Loucy (cell line): ENCODE results near the gene SETBP1.

Source experiments
- H2AFZ ChIP-seq: fragments of 200-600 bp; sonication (generic); 2 replicates; pipeline ENCODE4 v1.6.0; 2016; ENCODE audit warnings: antibody characterized with exemption, mild to moderate bottlenecking, low read length, moderate library complexity
- H3F3A ChIP-seq: fragments of 200-600 bp; 2 replicates; pipeline ENCODE4 v1.6.0; 2016; ENCODE audit warnings: antibody characterized with exemption, low read depth, mild to moderate bottlenecking
- H3K27me3 ChIP-seq: fragments of 200-600 bp; sonication (generic); 2 replicates; pipeline ENCODE4 v1.6.1; 2014; ENCODE audit warnings: low read length, mild to moderate bottlenecking; ENCODE audit not compliant: insufficient read depth, poor library complexity, severe bottlenecking
- H3K36me3 ChIP-seq: fragments of 200-600 bp; sonication (generic); 2 replicates; pipeline ENCODE4 v1.6.1; 2016; ENCODE audit warnings: low read length; ENCODE audit not compliant: insufficient read depth
- H3K4me1 ChIP-seq: fragments of 200-600 bp; sonication (generic); 2 replicates; pipeline ENCODE4 v1.5.1; 2014; ENCODE audit warnings: low read length, mild to moderate bottlenecking; ENCODE audit not compliant: insufficient read depth, poor library complexity, severe bottlenecking
- H3K4me2 ChIP-seq: fragments of 200-600 bp; sonication (generic); 2 replicates; pipeline ENCODE4 v1.6.0; 2014; ENCODE audit warnings: antibody characterized with exemption, low read length, low read depth, mild to moderate bottlenecking; ENCODE audit not compliant: poor library complexity, severe bottlenecking
- H3K4me3 ChIP-seq: fragments of 200-600 bp; sonication (generic); 2 replicates; pipeline ENCODE4 v1.5.1; 2014; ENCODE audit warnings: low read length, mild to moderate bottlenecking, mixed read lengths; ENCODE audit not compliant: poor library complexity, severe bottlenecking
- H3K79me2 ChIP-seq: fragments of 200-600 bp; sonication (generic); 2 replicates; pipeline ENCODE4 v1.6.1; 2014; ENCODE audit warnings: low read length; ENCODE audit not compliant: insufficient read depth
- H3K9ac ChIP-seq: fragments of 200-600 bp; sonication (generic); 2 replicates; pipeline ENCODE4 v1.6.0; 2014; ENCODE audit warnings: mild to moderate bottlenecking, low read depth, low read length, moderate library complexity; ENCODE audit not compliant: poor library complexity, severe bottlenecking
- H3K9me2 ChIP-seq: fragments of 200-600 bp; sonication (generic); replicated peaks from 2 replicates; pipeline ENCODE4 v1.6.1; 2016; ENCODE audit warnings: low read depth, low read length, mixed read lengths
- H3K9me3 ChIP-seq: fragments of 200-600 bp; sonication (generic); 2 replicates; pipeline ENCODE4 v1.6.1; 2014; ENCODE audit warnings: mild to moderate bottlenecking, antibody characterized with exemption, low read length, low read depth; ENCODE audit not compliant: insufficient read depth
- H4K20me1 ChIP-seq: fragments of 200-600 bp; sonication (generic); 2 replicates; pipeline ENCODE4 v1.6.0; 2014; ENCODE audit warnings: antibody characterized with exemption, low read length, mild to moderate bottlenecking; ENCODE audit not compliant: insufficient read depth, poor library complexity, severe bottlenecking
- CTCF ChIP-seq: fragments of 200-600 bp; sonication (generic); conservative IDR thresholded peaks from 2 replicates; pipeline ENCODE4 v1.5.1; 2014; ENCODE audit warnings: mild to moderate bottlenecking, antibody characterized with exemption, low read length
- EZH2phosphoT487 ChIP-seq: fragments of 200-600 bp; IDR thresholded peaks from 2 replicates; pipeline ENCODE4 v1.6.1; 2018; ENCODE audit warnings: antibody characterized with exemption, mild to moderate bottlenecking, moderate library complexity, borderline replicate concordance

The SETBP1 gene

GRCh38 chr18:44942073-44942472 is 261.4 kb downstream of the SETBP1 start:
- no peak overlapping the region for H3K4me3 ChIP-seq
- no peak for TF ChIP-seq EZH2phosphoT487
- no peak for TF ChIP-seq CTCF

GRCh38 chr18:44943311-44943881 is 262.7 kb downstream of the SETBP1 start:
- no peak overlapping the region for H3K9ac ChIP-seq
- H3K4me3 ChIP-seq, result no peak overlapping the region
- no peak overlapping the region for H3K4me2 ChIP-seq
- H3K4me1 ChIP-seq, result peaks cover 8% of the 10 kb centered on the region
- no peaks in the 10 kb centered on the region for H3K27me3 ChIP-seq
- TF ChIP-seq CTCF (no peak), EZH2phosphoT487 (no peak)
- H3K79me2 ChIP-seq, result peaks cover 16% of the 10 kb centered on the region; the same call in 1 of the 2 replicates
- no peaks in the 10 kb centered on the region for H3K9me3 ChIP-seq
- no peaks in the 10 kb centered on the region for H3K36me3 ChIP-seq
- H3K9me2 ChIP-seq, result no peaks in the 10 kb centered on the region
- no peaks in the 10 kb centered on the region for H4K20me1 ChIP-seq
- H3F3A ChIP-seq, result no peaks in the 10 kb centered on the region
- H2AFZ ChIP-seq, result no peak overlapping the region

More at GRCh38 chr18:44942073-44942472, 261.4 kb downstream of the SETBP1 start:
- H3K4me1 ChIP-seq, result peaks cover 8% of the 10 kb centered on the region
- no peaks in the 10 kb centered on the region for H3K9me2 ChIP-seq
- H4K20me1 ChIP-seq, result no peaks in the 10 kb centered on the region
- no peak overlapping the region for H2AFZ ChIP-seq
- H3K27me3 ChIP-seq, result no peaks in the 10 kb centered on the region
- H3K9me3 ChIP-seq, result no peaks in the 10 kb centered on the region
- no peak overlapping the region for H3K4me2 ChIP-seq
- peaks cover 16% of the 10 kb centered on the region; the same call in 1 of the 2 replicates for H3K79me2 ChIP-seq
- no peak overlapping the region for H3K9ac ChIP-seq
- H3K36me3 ChIP-seq, result no peaks in the 10 kb centered on the region
- H3F3A ChIP-seq, result no peaks in the 10 kb centered on the region

- Histone ChIP-seq H3K9ac (no peak overlapping the region), H4K20me1 (no peaks in the 10 kb centered on the region), H3K9me2 (no peaks in the 10 kb centered on the region), H3K4me2 (no peak overlapping the region), H3K4me1 (peaks cover 8% of the 10 kb centered on the region), H3K79me2 (peaks cover 16% of the 10 kb centered on the region; the same call in 1 of the 2 replicates), H3K36me3 (peaks cover 2% of the 10 kb centered on the region; the same call in 1 of the 2 replicates), H3F3A (no peaks in the 10 kb centered on the region), H3K4me3 (no peak overlapping the region), H3K9me3 (no peaks in the 10 kb centered on the region), H3K27me3 (no peaks in the 10 kb centered on the region), H2AFZ (no peak overlapping the region)
- TF ChIP-seq EZH2phosphoT487 (no peak), CTCF (no peak)
These were observed 263.8 kb downstream of the SETBP1 start for GRCh38 chr18:44944461-44944860.
